Measurements from ENCODE around the gene LPAR6. TPM values are rescaled to one million over a fixed set of nuclear protein-coding genes. Genes with fewer than 3 reads are reported as not detected.

Gene LPAR6
- total and polyA plus RNA-seq, 4 donors, result 13.3 to 49.0 (median 25.9) TPM

DNA sequence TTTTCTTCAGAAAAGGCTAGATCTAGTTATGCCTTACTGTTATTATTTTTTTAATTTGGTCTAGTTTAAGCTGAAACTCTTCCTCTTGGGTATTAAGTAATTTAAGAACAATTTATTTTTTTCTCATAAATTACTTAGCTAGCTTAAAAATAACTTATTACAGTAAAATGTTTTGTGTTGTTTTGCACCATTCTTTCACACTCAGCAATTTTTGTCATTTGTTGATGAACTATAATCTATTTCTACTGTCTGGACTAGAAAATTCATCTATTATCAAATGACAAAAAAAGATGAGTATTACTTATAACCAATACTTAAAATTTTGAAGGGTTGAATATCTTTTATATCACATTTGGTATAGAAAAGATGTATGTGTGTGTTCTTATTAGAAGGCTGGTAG lies 1.6 kb upstream of the LPAR6 start:
- H3K27ac ChIP-seq (ENCODE audit: low read depth in 1 of 2, low read length in 1 of 2), result no peak overlapping the region
- no peaks in the 10 kb centered on the region for H3K9me3 ChIP-seq (ENCODE audit: control insufficient read depth in 4 of 4, insufficient read depth in 3 of 4, low read length in 3 of 4)
- H3K9ac ChIP-seq (ENCODE audit: insufficient read depth in 1 of 2, low read length in 2 of 2), result no peak overlapping the region
- H3K27me3 ChIP-seq (ENCODE audit: control insufficient read depth in 3 of 3, insufficient read depth in 3 of 3, low read length in 2 of 3), result no peaks in the 10 kb centered on the region
- ATAC-seq (ENCODE audit: insufficient read depth, low FRiP score) (no peak), DNase-seq (peak in 1 of 3 donors; percentile 14)
- H3K36me3 ChIP-seq (ENCODE audit: control insufficient read depth in 4 of 4, insufficient read depth in 4 of 4, low read length in 4 of 4), result peaks cover 0 to 4% (median 3%) of the 10 kb centered on the region in 4 donors
- H3K4me3 ChIP-seq, result no peak overlapping the region
- peaks cover 0 to 18% (median 0%) of the 10 kb centered on the region in 5 donors for H3K4me1 ChIP-seq (ENCODE audit: control insufficient read depth in 5 of 5, insufficient read depth in 5 of 5, low read length in 5 of 5)
- TF ChIP-seq, protein P1, sequence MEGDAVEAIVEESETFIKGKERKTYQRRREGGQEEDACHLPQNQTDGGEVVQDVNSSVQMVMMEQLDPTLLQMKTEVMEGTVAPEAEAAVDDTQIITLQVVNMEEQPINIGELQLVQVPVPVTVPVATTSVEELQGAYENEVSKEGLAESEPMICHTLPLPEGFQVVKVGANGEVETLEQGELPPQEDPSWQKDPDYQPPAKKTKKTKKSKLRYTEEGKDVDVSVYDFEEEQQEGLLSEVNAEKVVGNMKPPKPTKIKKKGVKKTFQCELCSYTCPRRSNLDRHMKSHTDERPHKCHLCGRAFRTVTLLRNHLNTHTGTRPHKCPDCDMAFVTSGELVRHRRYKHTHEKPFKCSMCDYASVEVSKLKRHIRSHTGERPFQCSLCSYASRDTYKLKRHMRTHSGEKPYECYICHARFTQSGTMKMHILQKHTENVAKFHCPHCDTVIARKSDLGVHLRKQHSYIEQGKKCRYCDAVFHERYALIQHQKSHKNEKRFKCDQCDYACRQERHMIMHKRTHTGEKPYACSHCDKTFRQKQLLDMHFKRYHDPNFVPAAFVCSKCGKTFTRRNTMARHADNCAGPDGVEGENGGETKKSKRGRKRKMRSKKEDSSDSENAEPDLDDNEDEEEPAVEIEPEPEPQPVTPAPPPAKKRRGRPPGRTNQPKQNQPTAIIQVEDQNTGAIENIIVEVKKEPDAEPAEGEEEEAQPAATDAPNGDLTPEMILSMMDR (IDR thresholded peaks at IDR 0.05; ENCODE audit: control extremely low read depth, extremely low read depth), result no peak

DNA sequence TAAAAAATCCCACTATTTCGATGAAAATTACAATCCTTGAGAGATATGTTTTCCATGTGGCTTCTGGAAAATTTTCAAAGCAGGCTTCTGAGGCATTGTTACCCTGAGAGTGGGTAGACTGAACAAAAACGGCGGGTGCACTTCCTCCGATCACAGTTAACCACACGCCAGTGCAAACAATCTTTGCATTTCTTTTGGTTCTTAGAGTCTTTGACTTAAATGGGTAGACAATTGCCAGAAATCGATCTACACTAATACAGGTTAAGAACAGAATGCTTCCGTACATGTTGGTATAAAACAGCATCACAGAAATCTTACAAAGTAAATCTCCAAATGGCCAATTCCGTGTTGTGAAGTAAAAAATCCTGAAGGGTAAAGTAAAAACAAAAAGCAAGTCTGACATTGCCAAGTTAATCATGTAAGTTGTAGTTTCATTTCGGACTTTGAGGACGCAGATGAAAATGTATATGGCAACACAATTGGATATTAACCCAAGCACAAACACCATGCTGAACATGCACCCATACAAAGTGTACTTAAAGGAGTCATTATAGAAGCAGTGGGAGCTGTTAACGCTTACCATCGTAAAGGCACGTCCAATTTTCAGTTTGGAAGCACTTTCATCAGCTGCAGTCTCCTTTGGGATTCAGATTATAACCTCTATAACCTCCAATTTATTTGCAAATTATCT lies 927 bp downstream of the LPAR6 start:
- ATAC-seq (ENCODE audit: insufficient read depth, low FRiP score) (peak; percentile 17), DNase-seq (peak; percentile 50 to 84 (median 83))
- 14 to 21% methylated on average over 13 of the region's 13 CpGs for WGBS, 2 donors
- H3K27ac ChIP-seq (ENCODE audit: low read depth in 1 of 2, low read length in 1 of 2), result peak overlapping the region; percentile 70 to 84
- peaks cover 0 to 3% (median 2%) of the 10 kb centered on the region in 4 donors for H3K36me3 ChIP-seq (ENCODE audit: control insufficient read depth in 4 of 4, insufficient read depth in 4 of 4, low read length in 4 of 4)
- no peaks in the 10 kb centered on the region for H3K9me3 ChIP-seq (ENCODE audit: control insufficient read depth in 4 of 4, insufficient read depth in 3 of 4, low read length in 3 of 4)
- H3K4me3 ChIP-seq, result peak overlapping the region; percentile 67
- no peaks in the 10 kb centered on the region for H3K27me3 ChIP-seq (ENCODE audit: control insufficient read depth in 3 of 3, insufficient read depth in 3 of 3, low read length in 2 of 3)
- TF ChIP-seq, protein P1 (IDR thresholded peaks at IDR 0.05; ENCODE audit: control extremely low read depth, extremely low read depth), result no peak
- peak overlapping the region; percentile 70 to 100 for H3K9ac ChIP-seq (ENCODE audit: insufficient read depth in 1 of 2, low read length in 2 of 2)
- H3K4me1 ChIP-seq (ENCODE audit: control insufficient read depth in 5 of 5, insufficient read depth in 5 of 5, low read length in 5 of 5), result peaks cover 0 to 18% (median 2%) of the 10 kb centered on the region in 5 donors

DNA sequence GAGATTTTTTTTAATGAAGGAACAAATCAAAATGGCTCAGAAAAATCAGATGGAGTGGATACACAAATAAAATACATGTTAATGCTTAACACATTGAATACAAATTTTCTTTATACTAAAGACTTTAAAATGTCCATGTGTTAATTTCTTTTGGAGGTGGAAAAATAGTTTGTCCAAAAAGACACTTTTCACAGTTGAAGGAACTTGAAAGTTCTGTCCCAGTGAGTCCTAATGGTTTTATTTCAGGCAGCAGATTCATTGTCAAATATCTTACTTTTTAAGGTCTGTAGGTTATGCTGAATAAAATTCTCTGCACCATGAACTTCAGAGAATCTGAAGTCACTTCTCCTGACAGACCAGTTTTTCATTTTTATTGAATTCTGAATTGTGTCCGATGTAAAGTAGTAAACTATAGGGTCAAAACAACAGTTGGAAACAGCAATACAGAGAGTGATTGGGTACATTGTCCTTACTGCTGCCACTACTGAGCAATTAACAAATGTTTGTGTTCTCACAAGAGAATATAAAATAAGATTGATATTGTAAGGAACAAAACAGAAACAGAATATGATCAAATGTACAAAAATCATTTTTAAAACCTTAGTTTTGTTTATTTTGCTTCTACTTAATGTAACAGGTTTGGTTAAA lies 1.6 kb downstream of the LPAR6 start:
- Histone ChIP-seq H3K9ac (ENCODE audit: insufficient read depth in 1 of 2, low read length in 2 of 2) (peak overlapping the region; percentile 70 to 100), H3K9me3 (ENCODE audit: control insufficient read depth in 4 of 4, insufficient read depth in 3 of 4, low read length in 3 of 4) (no peaks in the 10 kb centered on the region), H3K27me3 (ENCODE audit: control insufficient read depth in 3 of 3, insufficient read depth in 3 of 3, low read length in 2 of 3) (no peaks in the 10 kb centered on the region), H3K4me3 (no peak overlapping the region), H3K27ac (ENCODE audit: low read depth in 1 of 2, low read length in 1 of 2) (peak overlapping the region in 1 of 2 donors; percentile 66), H3K36me3 (ENCODE audit: control insufficient read depth in 4 of 4, insufficient read depth in 4 of 4, low read length in 4 of 4) (peaks cover 0 to 3% (median 2%) of the 10 kb centered on the region in 4 donors), H3K4me1 (ENCODE audit: control insufficient read depth in 5 of 5, insufficient read depth in 5 of 5, low read length in 5 of 5) (peaks cover 0 to 18% (median 6%) of the 10 kb centered on the region in 5 donors)
- 20 to 33% methylated on average over 1 of the region's 1 CpG for WGBS, 2 donors
- TF ChIP-seq, protein P1 (IDR thresholded peaks at IDR 0.05; ENCODE audit: control extremely low read depth, extremely low read depth), result no peak
- DNase-seq (peak in 2 of 3 donors; percentile 63 to 82), ATAC-seq (ENCODE audit: insufficient read depth, low FRiP score) (no peak)

Measured in lung (tissue), 12 donors.